ENCODE data around the gene FAM186B.
"Not testable (repeated sequence)": the region's sequence is repeated elsewhere in the genome, so short reads cannot be mapped to it uniquely, and the experiment has no call there.

Gene FAM186B

GRCh38 chr12:49605539-49605938 is at the start of gene FAM186B:
Gene FAM186B (minus strand): TSS chr12:49605639. CDS start chr12:49605477, 162 bp downstream.
- DNase-seq, result not testable (repeated sequence)

- DNase-seq, result no peak
Measured at GRCh38 chr12:49654715-49655114, 49.3 kb upstream of the FAM186B start.

GRCh38 chr12:49652921-49653520 is 47.6 kb upstream of the FAM186B start:
- DNase-seq, result no peak

- no peak for DNase-seq
Measured at GRCh38 chr12:49651855-49652254, 46.4 kb upstream of the FAM186B start.

- DNase-seq, result no peak
Measured at GRCh38 chr12:49649892-49650291, 44.5 kb upstream of the FAM186B start.

- DNase-seq, result no peak
Measured at GRCh38 chr12:49649445-49649844, 44.0 kb upstream of the FAM186B start.

- DNase-seq, result no peak
Measured at GRCh38 chr12:49648712-49649003, 43.2 kb upstream of the FAM186B start.

- no peak for DNase-seq
Measured at GRCh38 chr12:49647827-49648711, 42.6 kb upstream of the FAM186B start.

GRCh38 chr12:49646871-49647654 is 41.6 kb upstream of the FAM186B start:
- no peak for DNase-seq

GRCh38 chr12:49646331-49646830 is 40.9 kb upstream of the FAM186B start:
- no peak for DNase-seq

GRCh38 chr12:49645146-49646039 is 40.0 kb upstream of the FAM186B start:
- DNase-seq, result no peak

- DNase-seq, result peak; percentile 87
Measured at GRCh38 chr12:49644620-49644994, 39.2 kb upstream of the FAM186B start.

- DNase-seq, result no peak
Measured at GRCh38 chr12:49643961-49644619, 38.7 kb upstream of the FAM186B start.

- DNase-seq, result no peak
Measured at GRCh38 chr12:49643135-49643534, 37.7 kb upstream of the FAM186B start.

GRCh38 chr12:49642370-49642802 is 36.9 kb upstream of the FAM186B start:
- DNase-seq, result no peak

- no peak for DNase-seq
Measured at GRCh38 chr12:49641748-49642369, 36.4 kb upstream of the FAM186B start.

GRCh38 chr12:49636979-49637755 is 31.7 kb upstream of the FAM186B start:
- peak; percentile 75 for DNase-seq

GRCh38 chr12:49636574-49636973 is 31.1 kb upstream of the FAM186B start:
- no peak for DNase-seq

- DNase-seq, result no peak
Measured at GRCh38 chr12:49635656-49636055, 30.2 kb upstream of the FAM186B start.

- no peak for DNase-seq
Measured at GRCh38 chr12:49635036-49635435, 29.6 kb upstream of the FAM186B start.

Measured in right hindlimb (tissue), 1 donor.